DND-41 (cell line): Measurements from ENCODE around the gene MAGEB1.

Experiments used
- CTCF ChIP-seq: IDR thresholded peaks from 2 replicates; pipeline ENCODE4 v1.5.1; 2012; ENCODE audit warnings: borderline replicate concordance, low read length, moderate library complexity, mild to moderate bottlenecking; ENCODE audit not compliant: poor library complexity, severe bottlenecking; ENCODE audit errors: extremely low read depth
- EZH2 ChIP-seq: IDR thresholded peaks from 3 replicates; pipeline ENCODE4 v1.6.1; 2012; ENCODE audit warnings: borderline replicate concordance, low read depth, mild to moderate bottlenecking, moderate library complexity, low read length, inconsistent platforms; ENCODE audit not compliant: severe bottlenecking

GRCh38 chrX:30253257-30253656, 6.3 kb downstream of the MAGEB1 start:
- no peak for TF ChIP-seq CTCF
- TF ChIP-seq EZH2: no peak
